ENCODE data around the gene HS6ST1.

HS6ST1 gene

DNA sequence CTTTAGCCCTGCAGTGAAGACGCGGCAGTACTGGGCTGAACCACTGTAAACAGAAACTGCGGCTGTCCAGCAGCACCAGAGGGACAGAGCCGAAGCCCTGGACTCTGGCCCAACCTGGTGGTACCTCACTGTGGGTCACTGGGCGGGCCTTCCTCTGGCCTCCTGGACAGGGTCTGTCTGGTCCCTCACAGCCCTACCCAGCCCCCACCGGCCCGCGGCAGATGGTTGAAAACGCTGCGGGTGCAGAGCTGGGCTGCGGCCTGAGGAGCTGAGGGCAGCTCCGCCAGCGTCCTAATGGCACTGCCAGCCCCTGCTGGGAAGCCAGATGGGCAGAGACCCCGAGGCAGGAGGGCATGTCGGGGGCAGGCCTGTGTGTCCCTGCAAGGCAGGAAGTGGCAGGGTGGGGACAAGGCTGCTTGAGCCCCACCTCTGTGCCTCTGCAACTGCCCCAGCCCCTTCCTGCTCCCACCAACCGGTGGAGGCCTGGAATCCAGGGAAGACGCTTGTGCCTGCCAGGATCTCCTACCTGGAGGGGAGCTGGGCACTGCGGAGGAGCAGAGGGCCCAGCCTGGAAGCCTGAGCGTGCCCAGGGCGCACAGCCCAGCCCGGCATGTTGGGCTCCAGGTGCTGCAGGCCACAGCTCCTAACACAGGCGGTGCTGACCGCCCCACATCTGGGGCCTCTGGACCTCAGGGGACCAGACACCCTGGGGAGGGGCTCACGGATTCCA, 36.3 kb downstream of the HS6ST1 start:
- no peak for DNase-seq (ENCODE audit: low spot score)

DNA sequence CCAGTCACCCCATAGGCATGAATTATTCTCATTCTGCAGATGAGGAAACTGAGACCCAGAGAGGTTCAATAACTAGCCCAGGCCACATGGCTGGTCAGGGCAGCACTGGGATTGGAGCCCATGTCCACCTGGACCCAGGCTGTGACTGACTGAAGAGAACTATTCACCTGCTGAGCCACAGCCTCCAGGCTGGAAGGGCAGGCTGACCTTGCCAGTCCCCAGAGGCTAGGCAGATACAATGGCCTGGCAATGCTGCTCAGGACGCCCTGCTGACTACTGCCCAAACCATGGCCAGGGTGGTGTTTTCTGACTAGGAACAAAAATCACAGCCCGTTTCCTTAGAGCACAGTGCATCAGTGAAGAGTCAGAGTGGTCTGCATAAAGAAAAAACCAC, 36.8 kb downstream of the HS6ST1 start:
- DNase-seq (ENCODE audit: low spot score): no peak

DNA sequence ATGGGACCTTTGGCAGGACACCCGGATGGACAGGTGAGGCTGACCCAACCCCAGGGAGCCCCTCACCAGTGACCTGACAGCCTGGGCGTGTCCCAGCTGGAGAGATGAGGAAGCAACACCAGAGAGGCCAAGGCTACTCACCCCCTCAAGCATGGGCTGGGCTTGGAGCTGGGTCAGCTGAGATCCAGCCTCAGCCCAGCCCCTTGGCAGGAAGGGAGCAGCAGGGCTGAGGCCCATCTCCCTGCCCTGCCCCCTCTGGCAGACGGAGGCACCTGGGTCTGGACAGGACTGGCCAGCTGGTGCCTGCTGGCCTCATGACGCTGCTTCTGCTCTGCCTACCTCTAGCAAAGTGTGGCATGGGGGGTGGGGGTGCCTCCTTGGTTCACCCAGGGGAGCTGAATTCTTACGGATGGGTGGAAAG, 37.8 kb downstream of the HS6ST1 start:
- no peak for DNase-seq (ENCODE audit: low spot score)

DNA sequence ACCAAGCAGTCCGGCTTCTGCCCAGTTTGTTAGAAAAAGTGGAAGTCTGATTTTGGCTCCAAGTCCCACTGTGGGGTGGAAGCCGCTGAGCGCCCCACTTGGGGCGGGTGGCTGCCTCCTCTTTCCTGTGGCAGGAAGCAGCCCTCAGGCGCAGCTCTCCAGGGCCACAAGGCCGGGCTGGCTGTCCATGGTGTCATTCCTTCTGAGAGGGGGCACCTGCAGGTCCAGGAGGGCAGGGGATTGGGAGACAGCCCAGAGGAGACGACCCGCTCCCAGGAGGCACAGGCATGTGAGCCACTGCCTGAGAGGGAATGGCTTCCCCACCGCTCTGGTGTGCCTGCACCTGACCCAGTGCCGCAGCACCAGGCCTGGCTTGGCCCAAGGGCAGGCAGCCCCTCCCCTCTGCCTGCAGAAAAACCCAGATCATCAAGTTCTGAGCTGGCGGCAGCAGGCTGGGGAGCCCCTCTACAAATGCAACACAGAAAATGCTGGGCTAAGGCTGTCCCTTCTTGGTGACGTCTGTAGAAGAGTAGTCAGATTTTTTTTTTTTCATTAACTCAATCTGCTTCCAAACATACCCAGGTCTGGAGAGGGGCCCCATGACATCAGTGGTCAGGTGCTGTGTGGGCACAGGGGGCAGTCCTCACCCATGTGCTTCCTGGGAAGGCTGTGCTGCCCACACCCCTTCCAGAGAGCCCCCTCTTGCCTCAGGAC, 38.4 kb downstream of the HS6ST1 start:
- DNase-seq (ENCODE audit: low spot score): no peak

DNA sequence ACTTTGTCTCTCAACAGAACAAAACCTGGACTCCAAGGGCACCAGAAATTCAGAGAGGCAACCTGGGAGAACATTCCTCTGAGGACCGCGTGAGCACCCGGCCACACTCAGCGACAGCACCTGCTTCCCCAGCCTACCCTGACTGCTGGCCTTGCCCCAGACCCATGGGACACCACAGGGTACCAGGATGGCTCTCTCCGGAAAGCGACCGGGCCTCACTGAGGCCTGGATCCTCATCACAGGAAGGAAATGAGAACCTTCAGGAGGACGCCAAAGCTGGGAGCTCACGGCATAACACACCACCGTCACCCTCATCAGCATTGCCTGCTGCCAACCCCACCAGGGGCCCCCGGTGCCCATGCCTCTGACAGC, 38.9 kb downstream of the HS6ST1 start:
- no peak for DNase-seq (ENCODE audit: low spot score)

DNA sequence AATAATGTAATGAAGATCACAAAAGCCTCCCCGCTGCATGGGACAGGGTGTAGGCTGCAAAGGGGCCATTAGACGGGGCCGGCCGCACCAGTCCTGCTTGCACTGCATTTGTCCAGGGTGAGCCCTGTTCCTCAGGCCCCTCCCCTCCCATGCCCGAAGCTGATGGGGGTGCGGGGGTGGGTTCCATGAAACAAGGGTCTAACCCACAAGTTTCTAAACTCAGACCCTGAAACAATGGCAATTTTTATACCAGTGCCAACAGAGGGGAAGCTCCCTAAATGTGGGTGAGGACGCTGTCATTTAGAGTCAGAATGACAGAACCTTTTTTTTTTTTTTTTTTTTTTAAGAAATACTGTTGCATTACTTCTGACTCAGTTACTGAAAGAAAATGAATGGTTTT, 39.7 kb downstream of the HS6ST1 start:
- DNase-seq (ENCODE audit: low spot score): no peak

DNA sequence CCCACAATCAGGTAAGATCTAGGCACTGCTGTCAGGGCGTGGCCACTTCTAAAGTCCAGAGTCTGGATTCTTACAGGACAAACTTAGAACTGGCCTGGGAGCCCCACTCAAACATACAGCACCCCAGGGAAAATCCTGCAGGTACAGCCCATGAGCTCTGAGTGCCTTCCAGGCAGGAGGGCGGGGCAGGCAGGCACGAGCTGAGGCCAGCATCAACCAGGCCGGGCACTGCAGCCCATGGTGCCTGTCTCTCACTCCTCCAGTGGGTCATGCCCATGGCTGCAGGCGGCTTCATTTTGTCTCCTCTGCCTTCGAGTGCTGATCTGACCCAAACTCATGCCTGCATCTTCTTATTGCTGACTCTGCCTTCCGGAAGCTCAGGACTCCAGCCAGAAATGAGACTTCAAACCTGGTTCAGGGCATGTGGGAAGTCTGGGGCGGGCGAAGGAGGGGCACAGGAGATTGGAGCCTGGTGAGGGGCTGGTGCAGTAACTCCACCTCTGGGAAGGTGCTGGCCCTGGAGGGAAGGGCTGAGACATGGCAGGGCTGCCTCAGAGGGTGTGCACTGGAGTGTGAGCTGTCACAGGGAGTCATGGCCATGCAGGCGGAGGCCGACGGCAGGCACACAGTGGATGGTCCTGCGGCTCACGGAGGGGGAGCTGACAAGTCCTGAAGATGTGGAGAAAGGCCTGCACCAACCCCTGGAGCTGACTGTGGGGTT, 40.5 kb downstream of the HS6ST1 start:
- no peak for DNase-seq (ENCODE audit: low spot score)

DNA sequence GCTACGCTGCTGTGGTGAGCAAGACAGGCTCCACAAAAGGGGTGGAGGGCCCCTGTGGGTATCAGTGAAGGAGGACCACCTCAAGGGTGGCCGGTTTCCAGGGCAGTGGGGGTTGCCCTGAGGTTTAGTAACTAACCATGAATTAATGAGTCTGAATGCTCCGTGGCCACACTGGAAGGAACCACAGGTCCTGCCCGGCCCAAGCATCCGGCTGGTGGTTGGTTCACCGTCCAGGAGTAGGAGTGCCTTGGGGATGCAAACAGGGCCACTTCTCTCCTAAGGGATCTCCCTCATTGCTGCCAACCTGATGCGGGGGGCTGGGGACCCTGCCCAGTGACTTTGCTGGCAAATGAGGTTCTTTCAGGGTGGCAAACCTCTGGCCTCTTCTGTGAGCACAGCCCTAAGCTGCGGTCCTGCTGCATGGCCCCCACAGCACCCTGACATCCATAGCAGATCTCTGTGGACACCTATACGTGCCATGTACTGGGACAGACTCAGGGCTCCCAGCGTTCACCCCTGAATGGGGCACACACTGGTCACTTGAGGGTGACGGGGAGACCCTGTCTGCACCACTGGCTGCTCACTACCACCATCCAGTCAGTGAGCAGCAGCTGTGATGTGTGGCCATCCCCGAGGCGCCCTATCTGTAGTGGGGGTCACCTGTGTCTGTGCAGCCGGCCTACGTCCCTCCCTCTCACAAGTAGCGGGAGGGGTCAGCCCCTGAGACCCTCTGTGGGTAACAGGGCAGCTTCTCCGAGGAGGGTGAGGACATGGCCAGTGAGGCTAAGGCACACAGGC, 41.6 kb downstream of the HS6ST1 start:
- DNase-seq (ENCODE audit: low spot score): no peak

DNA sequence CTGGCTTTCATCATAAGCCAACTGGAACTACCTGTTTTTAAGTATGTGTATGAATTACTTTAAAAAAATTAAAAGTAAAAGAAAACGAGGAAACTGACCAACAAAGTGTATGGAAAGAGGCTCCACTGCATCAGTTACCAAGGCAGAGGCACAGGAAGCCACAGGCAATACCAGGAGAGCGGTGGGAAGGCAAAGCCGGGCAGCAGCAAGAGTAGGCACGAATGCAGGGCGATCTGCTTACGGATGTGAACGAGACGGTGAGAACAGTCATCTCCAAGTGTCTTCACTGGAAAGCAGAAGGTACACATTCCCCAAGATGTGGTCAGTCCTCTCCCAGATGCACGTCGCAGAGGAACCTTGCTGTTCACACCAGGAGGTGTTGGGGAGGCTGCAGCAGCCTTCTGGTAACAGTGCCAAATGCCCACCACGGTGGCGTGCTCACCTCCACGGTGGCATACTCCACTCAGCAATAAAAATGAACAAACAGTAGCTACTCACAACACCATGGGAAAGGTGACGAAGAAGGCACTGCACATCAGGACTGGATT, 43.1 kb downstream of the HS6ST1 start:
- no peak for DNase-seq (ENCODE audit: low spot score)

DNA sequence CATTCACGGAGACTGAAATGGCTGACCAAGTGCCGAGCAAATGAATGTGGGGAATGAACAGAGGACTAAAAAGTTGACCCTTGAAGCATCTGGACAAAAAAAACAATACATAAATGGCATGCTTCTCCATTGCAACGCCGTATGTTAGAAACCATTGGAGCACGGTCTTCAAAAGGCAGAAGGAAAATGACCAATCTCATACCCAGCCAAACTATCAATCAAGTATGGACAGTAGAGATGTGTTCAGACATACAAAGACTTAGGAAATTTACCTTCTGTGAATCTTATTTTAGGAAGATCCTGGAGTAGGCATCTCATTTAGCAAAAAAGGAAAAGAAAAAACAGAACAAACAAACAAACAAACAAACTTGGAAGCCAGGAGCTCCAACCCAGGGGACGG, 44.5 kb downstream of the HS6ST1 start:
- no peak for DNase-seq (ENCODE audit: low spot score)

DNA sequence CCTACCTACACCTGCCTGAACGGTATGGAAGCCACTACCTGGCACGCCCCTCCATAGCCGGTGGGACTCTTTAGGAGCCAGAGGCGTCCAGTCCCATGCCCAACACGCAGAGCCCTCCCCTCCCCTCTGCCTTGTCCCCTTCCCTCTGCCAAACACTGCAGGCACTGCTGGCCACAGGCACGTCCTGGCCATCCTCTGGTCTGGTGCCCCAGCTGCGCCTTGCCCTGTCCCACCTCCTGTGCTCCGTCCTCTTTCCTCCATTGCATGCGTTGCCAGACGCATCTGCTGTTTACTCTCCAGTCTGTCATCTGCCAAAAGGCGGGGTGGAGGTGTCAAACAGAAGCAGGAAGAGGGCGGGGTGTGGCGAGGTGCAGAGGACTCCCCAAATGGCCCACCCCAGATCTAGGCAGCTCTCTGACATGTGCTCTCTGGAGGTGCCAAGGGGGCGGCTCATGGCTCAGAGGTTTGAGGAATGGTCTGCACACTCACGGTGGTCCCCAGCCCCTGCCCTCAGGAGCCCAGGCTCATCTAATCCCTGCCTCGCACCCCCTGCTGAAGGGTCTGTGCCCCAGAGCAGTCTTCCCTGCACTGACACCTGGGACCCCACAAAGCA, 45.1 kb downstream of the HS6ST1 start:
- no peak for DNase-seq (ENCODE audit: low spot score)

DNA sequence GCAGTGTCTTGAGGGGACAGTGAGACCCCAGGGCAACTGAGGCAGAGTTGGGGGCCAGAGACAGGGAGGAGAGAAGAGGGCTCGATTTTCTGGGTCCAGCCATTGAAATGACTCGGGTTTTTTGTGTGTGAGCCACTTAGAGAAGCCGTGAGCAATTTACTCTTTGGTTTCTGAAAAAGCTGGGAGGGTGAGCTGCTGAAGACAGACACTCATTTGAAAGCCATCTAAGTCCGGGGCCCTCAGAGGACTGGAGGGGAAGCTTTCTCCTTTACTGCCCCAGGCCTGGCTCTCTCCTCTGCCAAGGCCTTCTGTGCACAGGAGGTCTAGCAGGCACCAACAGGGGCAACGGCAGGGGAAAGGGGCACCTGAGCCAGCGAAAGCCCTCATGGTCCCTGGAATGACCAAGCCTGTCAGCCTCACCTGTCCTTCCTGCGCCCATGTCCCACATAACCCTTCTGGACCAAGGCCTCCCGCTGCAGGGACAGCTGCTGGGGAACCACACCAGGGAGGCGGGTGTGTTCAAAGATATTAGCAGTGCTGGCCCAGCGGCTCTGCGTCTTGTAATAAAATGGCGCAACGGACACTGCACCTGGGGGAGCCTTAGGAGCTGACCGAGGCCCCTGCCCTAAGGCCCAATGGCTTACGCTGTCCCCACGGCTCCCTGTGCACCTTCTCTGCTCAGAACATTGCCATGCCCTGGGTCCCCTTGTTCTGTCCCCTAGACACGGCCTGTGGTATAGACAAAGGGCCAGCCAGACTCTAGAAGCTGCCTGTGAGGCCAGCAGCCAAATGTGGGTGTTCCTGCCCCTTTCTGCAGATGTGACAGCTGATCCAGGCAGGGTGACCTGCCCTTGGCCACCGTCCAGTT, 45.8 kb downstream of the HS6ST1 start:
- DNase-seq (ENCODE audit: low spot score): no peak

DNA sequence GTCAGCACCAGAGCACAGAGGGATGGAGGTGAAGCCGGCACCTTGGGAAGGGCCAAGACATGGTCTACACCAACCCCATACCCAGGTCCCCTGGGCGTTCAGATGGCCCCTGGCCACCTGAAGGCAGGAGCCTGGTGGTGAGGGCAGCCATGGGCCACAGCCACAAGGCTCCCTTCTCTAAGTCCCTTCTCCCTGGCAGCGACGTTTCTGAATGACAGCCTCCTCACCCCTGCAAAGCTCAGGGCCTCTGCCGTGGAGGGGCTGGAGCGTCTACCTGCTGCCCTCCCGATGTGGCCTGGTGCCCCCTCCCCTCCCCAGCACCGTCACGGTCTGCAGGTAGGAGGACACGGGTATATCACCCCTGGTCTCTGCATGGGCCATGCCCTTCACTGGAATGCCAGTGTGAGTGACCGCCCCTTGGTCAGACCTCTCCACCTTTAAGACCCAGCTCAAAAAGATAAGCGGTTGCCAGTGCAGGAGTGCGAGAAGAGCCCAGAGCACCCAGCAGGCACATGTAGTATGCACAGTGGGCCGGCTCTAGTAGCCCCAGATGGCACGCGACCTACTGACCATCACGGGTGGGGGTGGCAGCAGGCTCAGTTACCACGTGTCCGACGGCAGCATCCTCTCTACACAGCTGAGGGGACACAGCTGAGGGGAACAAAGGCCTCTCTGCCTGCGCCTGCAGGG, 46.6 kb downstream of the HS6ST1 start:
- DNase-seq (ENCODE audit: low spot score): no peak

DNA sequence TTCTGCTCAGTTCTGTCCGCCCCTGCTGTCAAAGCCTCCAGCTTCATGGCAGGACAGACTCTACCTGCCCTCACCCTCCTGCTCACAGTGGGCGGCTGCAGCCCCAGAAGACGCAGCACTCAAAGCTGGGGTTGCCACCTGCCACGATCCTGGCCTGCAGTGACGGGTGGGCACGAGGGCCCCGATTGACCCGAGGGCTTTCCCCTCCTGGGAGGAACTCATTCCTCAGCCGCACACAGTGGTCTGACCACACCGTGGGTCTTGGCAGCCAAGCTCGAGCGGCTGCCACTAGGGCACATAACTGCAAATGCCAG, 47.1 kb downstream of the HS6ST1 start:
- no peak for DNase-seq (ENCODE audit: low spot score)

DNA sequence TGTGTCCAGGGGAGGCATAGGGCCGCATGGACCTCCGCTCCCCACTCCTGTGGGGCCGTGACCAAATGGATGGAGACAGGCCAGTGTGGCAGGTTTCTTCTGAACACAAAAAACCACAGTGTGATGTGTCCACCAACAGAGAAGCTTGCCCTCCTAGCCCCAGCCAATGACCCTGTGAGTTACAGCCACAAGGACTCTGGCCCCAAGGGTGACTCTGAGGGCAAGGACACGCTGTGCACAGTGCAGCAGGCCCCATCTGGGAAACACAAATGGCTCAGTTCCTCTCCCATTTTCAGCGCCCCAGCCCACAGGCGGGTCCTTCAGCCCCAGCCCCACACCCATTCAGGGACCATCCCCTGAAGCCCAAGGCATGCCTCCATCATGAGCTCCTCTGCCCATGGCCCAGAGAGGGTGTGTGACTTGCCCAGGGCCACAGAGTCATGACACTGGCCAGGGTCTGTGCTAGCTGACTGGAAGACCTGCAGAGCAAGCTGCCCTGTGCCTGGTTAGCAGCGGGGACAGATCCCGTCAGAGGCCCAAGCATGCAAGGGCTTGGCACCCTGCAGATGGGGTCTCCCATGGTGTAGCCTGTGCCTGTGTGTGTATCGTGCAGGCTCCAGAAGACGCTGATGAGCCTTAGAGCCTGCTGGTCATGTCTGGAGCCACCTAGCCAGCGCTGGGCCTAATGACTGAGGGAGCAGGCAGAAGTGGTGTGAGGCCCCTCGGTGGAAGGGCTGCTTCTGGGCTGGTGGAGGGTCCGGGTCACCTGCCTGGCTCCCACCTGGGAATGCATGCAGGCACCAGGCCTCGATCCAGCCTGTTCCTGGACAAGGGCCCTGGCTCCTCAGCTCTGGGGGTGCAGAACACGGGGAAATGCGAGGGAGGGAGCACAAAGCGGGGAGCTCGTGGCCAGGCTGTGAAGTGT, 47.7 kb downstream of the HS6ST1 start:
- DNase-seq (ENCODE audit: low spot score): no peak

DNA sequence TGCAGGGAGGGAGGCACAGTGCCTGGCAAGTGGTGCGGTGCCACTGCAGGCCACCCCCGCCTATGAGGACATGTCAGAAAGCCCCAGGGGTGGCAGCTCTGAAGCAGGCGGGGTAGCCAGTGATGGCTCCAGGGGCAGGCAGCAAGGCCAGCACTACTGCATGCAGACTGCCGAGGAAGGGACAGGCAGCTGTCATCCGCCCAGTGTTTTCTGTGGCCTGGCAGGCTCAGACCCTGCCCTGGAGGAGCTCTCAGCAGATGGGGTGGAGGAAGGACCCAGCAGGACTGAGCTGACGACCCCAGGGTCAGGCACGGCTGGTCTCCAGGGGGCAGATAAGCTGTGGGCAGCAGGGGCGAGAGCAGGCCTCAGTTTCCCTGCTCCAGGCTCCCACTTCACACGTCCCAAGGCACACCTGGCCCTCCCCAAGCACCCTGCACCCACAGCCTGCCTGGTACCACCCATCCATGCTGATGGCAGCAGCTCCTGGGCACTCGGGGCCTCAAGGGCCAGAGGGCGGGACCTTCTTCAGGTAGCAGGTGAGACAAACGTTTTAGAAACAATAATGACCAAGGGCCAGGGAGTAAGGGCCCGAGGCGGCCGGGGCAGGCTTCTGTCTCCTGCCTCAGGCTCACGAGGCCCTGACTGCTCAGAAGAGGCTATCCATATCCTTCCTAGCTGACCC, 48.5 kb downstream of the HS6ST1 start:
- DNase-seq (ENCODE audit: low spot score): no peak

DNA sequence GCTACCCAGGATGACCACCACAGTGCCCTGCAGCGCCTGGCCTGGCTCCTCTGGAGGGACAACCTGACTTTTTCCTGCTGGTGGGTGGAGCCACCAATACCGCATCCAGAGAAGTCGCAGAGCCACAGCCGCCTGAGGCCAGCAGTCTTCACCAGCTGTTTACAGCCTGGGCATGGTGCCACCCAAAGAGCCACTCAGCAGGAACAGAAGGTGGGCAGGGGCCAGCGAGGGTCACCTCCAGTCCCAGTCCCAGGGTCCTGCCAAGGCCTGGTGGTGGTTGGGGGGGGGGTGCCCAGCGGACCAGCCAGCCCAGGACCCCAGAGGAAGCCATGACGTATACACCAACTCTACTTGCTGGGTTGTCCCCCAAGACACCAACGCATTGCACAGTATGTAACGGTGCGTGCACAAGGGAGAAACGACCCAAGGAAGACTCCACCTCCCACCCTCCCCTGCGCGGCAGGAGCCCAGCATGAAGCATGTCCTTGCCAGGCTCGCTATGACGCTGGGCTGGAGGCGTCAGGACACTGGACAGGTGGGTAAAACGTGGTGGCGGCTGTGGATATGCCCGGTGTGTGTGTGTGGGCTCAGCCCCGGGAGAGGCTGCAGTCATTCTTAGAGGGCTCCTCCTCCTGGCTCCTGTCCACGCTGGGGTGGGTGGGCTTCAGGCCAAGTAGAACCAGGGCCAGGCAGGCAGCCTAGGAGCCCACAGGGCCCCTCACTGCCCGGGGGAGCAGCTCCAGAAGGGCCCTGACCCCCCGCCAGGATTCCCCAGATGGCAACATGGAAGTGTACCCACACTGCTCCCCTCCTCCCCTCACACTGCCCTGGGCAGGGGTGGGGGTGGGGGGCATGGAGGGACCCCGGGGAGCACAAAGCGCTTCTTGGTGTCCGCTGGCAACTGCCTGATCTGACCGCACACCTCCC, 49.3 kb downstream of the HS6ST1 start:
- DNase-seq (ENCODE audit: low spot score): no peak

All from GM03348 (cell line).